GM19025 (cell line): ENCODE measurements around the gene SPTBN1.

Experiments
- ATAC-seq: cut with Tn5 transposase; IDR thresholded peaks from one replicate; pipeline ENCODE4 v1.9.1; 2021; ENCODE audit warnings: mild to moderate bottlenecking, low read depth, moderate library complexity; ENCODE audit not compliant: unreplicated experiment

The SPTBN1 gene

GRCh38 chr2:54432251-54433015, 23.7 kb upstream of the SPTBN1 start:
- no peak for ATAC-seq

DNA sequence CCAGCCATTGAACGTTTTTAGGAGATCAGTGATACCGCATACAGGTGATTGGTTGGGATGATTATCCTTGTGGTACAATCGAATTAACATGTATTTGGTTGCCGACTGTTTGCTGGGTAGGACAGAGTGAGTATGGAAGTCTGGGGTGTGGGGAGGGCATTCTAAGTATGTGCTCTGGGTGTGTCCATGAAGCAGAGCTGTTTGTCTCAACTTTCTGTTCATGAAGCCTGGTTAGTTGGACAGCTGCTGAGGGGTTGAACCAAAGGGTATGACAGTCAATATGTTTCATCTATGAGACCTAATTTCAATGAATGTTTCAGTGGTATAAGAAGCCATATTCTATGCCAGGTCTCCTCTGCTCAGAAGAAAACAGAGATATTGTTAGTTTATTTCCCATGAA, 21.9 kb upstream of the SPTBN1 start:
- no peak for ATAC-seq

DNA sequence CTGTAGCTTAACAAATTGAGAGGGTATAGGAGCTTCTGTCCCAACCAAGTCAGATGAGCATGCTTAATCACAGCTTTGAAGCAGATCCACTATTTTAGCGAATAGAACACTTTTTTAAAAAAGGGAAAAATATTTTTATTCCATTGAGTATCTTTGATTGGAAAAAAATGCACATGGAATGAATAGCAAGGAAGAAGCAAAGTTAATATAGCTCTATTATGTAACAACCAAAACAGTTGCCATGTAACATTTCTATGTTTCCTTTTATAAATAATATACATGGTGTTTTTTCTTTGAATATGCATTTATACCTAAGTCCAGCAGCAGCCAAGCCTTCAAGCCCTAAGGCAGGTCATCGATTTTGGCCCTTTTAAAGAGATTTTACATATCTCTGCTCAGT, 21.4 kb upstream of the SPTBN1 start:
- no peak for ATAC-seq

DNA sequence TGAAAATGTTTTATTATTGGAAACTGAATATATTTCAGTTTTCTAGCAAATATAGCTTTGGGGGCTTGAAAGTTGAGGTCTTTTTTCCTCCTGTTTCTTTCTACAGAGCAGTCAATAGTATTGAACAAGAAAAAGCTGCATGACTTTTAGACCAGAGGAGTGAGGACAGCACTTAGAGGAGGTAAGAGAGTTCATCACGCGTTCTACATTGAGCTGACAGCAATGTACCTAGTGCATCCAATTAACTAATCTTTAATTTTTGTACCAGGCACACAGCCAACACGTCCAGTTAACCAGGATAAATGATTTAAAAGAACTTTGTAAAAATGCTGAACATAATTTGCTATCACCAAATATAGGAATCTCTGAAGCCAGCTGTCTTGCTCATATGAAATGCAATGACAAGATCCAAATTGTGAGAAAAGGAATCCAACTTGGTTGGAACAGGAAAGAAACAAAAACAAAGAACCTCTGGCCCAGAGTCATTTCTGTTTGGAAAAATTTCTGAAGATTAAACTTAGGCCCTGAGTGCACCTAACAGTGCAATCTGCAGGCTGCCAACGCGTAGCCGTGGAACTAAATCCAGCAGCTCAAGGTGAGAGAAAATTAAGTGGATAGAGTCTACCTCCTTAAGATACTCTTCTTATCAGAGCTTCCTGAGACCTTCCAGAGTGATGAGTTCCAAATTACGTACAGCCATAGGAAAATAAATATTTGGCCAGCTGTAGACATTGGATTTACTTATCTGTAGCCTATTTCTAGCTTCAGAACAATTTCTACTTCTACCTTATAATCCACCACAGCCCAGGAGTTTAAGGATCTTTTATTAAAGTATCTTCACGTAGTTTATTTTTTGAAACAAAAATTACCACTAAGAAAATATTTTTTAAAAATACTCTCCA, 20.6 kb upstream of the SPTBN1 start:
- no peak for ATAC-seq

- no peak for ATAC-seq
Measured at GRCh38 chr2:54437588-54437987, 18.5 kb upstream of the SPTBN1 start.

GRCh38 chr2:54438271-54438670, 17.9 kb upstream of the SPTBN1 start:
- ATAC-seq: no peak

- ATAC-seq: no peak
Measured at GRCh38 chr2:54439582-54439981, 16.5 kb upstream of the SPTBN1 start.

- no peak for ATAC-seq
Measured at GRCh38 chr2:54440050-54440449, 16.1 kb upstream of the SPTBN1 start.

GRCh38 chr2:54444503-54444902, 11.6 kb upstream of the SPTBN1 start:
- ATAC-seq: no peak

- no peak for ATAC-seq
Measured at GRCh38 chr2:54446122-54446521, 10.0 kb upstream of the SPTBN1 start.

- ATAC-seq: no peak
Measured at GRCh38 chr2:54446625-54447024, 9.5 kb upstream of the SPTBN1 start.

- no peak for ATAC-seq
Measured at GRCh38 chr2:54454548-54455130, 1.5 kb upstream of the SPTBN1 start.

- no peak for ATAC-seq
Measured at GRCh38 chr2:54455131-54455562, 980 bp upstream of the SPTBN1 start.

DNA sequence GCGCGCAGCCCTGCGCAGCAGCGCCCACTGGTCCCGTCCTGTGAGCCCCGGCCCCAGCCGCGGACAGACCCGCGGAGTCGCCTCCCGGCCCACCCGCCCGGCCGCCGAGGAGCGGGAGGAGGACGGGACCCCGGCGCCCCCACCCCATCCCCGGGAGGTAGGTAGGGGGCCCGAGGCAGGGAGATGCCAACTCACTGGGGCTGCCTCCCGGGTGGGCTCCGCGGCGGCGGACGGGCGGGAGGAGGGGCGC, 160 bp downstream of the SPTBN1 start:
- ATAC-seq: peak; percentile 38

GRCh38 chr2:54456612-54457322, 640 bp downstream of the SPTBN1 start:
- peak; percentile 43 for ATAC-seq

DNA sequence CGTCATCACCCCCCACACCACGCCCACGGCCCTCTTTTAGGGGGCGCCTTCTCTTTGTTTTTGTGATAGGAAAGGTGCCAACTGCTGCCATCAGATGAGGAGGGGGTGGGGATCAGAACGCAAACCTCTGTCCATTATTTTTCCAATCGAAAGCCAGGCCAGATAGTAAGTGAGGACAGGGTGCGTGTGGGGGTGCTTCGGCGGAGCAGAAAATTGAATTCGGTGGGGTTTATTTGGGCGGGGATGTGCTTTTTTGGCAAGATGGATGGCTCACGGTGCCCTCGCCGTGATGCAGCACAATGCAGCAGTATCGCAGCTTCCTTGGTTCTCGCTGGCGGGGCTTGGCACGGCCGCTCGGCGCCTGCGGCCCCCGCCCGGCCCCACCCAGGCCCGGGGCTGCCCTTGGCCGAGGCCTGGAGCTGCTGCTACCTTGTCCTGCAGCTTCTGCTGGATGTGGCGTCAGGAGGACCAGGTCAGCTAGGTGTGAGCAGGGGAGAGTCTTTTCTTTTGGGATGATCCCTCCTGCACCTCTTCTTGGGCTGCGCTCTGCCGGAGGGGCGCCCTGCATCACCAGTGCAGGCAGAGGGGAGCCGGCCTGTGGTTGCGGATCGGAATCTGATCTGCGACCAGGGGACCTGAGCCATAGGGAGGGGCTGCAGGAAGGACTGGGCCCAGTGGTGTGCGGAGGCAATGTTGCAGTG, 1.3 kb downstream of the SPTBN1 start:
- no peak for ATAC-seq

DNA sequence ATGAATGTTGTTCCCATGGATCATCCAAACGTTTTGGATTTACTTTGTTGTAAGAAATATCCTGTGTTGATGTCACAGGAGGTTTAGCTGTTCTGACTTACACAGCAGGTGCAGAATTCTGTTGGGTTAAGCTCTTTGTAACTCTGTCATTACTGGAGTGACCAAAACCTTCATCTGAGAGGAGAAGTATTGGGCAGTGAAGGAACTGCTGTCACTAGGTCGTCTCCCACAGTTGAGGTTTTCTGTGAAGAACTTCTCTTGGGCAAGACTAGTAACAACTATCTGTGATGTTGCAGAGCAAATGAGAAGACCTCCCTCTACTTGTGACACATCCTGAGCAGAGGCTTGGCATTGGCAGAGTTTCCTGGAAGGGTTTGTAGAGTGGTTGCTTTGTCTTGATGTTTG, 2.9 kb downstream of the SPTBN1 start:
- no peak for ATAC-seq

DNA sequence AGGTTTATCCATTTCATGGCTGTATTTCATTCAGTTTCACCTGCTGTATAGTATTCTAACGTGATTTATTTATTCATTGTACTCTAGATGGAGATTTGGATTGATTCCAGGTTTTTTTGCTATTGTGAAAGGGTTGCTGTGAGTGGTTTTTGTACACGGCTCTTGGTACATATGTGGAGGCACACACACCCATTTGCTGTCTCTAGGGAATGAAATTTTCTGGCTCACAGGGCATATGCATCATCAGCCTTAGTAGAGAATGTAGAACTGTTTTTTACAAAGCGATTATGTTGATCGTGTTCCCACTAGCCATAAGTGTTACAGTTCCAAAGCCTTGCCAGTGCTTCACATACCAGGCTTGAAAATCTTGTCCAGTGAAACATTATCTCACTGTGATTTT, 5.1 kb downstream of the SPTBN1 start:
- ATAC-seq: no peak

DNA sequence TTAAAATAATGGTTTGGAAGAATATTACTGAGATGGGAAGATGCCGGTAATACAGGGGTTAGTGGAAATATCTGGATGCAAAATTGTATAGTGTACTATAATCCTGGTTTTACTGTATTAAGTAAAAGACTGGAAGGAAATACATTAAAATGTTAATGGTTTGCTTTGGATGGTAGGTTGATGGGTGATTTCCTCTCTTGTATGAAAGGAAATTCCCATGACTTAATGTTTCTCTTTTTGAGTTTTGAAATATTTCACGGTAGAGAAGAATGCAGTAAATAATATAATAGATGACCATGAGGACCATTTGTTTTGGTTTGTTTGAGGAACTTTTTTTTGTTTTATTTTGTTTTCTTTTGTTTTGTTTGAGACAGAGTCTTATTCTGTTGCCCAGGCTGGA, 8.2 kb downstream of the SPTBN1 start:
- ATAC-seq: no peak

- no peak for ATAC-seq
Measured at GRCh38 chr2:54465143-54465542, 9.0 kb downstream of the SPTBN1 start.
